GM18520 (cell line): Measurements from ENCODE around the gene CFAP92.
"Not testable (repeated sequence)": the region's sequence is repeated elsewhere in the genome, so short reads cannot be mapped to it uniquely, and the experiment has no call there.

Source experiments
- ATAC-seq: cut with Tn5 transposase; IDR thresholded peaks from one replicate; pipeline ENCODE4 v1.9.1; 2021; ENCODE audit not compliant: unreplicated experiment

CFAP92 gene

DNA sequence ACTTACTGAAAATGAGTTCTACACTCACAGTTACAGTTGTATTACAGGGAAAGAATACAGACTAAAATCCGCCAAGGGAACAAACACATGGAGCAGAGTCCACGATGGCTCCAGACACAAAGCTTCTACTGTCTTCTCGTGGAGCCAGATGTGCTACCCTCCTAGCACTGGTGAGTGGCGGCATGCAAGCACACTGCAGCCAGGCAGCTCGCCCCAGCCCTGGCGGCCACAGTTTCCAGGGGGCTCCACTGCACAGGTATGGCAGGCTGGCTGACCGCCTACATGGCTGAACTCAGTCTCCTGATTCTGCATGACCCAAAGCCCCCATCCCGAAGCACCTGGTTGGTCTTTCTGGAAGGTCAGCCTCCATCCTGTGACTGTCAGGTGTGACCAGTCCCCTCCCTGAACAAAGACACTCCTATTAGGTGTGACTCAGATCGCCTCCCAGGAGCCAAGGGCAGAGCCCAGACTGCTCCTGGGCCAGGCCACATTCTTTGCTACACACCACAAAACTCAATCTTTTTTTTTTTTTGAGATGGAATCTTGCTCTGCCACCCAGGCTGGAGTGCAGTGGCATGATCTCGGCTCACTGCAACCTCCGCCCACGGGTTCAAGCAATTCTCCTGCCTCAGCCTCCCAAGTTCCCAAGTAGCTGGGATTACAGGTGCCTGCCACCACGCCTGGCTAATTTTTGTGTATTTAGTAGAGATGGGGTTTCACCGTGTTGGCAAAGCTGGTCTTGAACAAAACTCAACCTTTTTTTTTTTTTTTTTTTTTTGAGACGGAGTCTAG lies 51.5 kb downstream of the CFAP92 start:
- no peak for ATAC-seq

DNA sequence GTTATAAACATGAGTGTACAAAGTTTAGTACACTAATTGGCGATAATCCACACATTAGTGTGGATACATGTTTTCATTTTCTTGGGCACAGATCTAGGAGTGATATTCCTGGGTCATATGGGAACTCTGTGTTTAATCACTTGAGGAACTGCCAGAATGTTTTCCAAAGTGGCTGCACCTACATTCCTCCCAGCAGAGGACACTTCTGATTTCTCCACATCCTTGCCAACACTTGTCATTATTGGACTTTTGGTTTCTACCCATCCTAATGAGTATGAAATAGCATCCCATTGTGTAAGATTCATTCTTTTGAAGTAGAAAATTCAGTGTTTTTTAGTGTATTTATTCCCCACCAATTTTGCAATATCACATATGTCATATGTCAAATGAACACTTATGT lies 53.6 kb downstream of the CFAP92 start:
- ATAC-seq = no peak

DNA sequence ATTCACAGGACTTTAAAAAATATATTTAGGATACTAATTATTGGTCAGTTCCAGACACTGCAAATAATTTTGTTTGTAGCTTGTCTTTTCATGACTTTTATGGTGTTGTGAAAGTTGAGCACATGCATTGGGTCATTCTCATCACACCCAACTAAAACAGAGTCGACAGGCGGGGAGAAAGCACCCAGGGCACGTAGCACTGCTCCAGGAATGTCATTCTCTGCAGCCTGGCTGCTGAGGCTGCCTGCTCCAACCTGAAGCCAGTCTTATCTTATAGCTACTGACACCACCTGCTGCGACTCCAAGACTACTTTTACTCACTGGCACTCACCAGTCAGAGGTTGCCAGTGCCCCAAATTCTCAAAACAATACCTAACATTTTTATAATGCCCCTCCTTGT lies 57.5 kb downstream of the CFAP92 start:
- no peak for ATAC-seq

DNA sequence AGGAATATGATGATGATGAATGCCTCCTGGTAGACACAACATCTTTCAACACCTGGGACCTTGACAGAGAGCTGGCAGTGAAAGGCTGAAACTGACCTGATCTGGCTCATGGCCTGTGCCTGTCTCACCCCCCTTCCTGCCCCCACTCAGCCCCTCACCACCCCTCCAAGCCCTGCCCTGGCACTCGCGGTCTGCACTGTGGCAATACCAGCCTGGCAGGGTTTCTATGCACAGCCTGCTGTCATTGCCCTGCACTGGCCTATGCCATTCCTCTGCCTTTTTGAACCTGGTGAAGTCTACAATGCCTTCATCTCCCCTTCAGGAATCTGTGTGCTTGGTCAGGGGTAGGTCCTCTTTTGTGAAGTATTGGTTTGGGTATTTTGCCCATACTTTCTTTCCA lies 58.0 kb downstream of the CFAP92 start:
- ATAC-seq = no peak

DNA sequence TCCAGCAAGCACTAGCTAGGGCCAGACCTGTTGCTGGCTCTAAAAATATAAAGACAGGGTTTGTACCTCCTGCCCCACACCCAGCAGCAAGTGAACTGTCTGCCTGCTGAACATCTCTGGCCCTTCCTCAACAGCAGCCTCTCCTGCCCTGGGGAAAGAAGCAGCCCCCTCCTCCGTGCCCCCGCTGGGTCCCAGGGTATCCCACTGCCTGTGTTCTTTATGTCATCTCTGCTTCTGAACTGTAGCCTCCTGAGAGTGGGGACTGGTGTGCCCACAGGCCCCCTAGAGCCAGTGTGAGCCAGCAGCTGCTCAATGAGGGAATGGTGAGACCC lies 60.0 kb downstream of the CFAP92 start:
- no peak for ATAC-seq

DNA sequence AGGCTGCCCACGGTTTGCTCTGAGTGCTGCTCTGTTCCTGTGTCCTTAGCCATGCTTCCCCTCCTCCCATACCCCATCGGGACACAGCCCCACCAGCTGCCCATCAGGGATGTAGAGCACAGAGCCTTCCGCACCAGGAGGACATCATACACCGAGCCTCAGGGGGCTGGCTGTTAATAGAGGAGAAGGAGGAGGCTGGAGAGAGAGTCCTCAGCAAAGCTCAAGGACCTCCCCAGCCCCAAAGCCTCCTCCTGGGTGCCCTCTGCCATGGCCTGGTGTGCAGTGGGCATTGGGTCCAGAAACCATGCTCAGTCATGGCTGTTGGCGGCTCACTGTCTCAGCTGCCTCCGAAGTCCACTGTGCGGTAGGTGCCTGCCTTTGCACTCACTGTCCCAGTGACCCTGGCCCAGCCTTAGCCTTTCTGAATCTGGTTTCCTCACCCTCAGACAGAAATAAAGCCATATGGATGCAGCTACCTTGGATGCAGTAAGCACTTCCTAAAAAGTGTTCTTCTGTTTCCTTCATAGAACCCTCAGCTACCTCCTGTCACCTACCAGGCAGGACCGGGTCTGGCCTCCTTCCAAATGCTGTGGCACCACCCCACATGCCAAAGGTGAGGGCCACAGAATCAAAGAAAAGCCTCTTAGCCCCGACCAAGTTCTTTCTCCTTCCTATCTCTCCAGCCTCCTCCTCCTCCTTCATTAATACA lies 60.5 kb downstream of the CFAP92 start:
- ATAC-seq = no peak

DNA sequence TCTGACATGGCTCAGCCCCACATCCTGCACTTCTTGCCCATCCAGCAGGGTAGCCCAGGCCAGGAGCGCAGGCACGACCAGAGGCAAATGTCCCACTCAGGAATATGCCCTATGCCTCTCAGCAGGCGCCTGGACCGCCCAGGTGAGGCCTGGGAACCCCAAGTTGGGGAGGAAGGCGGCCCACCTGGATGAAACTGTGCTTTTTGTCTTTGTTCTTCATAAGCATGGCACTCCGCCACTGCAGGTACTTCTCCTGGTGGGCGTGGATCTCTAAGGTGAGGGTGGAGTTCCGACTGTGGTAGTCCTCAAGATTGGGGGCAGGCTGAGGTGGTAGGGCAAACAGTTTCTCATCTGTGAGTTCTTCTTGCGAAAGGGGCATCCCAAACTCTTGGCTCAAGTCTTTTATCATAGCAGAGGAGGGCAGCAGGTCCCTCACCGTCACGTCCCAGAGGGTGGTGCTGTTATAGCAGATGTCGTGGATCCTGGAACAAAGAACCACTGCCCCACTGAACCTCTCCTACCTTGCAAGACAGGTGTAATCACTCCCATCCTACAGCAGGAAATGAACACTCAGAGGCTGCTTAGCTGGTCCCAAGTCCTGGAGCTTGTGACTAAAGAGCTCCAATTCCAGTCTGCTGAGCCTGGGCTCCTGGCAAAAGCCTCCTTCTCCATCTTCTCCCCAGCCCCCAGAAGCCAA lies 61.2 kb downstream of the CFAP92 start:
- ATAC-seq = no peak

DNA sequence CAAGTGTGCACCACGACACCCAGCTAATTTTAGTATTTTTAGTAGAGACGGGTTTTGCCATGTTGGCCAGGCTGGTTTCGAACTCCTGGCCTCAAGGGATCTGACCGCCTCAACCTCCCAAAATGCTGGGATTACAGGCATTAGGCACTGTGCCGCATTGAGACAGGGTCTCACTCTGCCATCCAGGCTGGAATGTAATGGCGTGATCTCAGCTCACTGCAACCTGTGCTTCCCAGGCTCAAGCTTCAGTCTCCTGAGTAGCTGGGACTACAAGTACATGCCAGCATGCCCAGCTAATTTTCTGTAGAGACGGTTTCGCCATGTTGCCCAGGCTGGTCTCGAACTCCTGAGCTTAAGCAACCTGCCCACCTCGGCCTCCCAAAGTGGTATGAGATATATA lies 62.8 kb downstream of the CFAP92 start:
- ATAC-seq = no peak

DNA sequence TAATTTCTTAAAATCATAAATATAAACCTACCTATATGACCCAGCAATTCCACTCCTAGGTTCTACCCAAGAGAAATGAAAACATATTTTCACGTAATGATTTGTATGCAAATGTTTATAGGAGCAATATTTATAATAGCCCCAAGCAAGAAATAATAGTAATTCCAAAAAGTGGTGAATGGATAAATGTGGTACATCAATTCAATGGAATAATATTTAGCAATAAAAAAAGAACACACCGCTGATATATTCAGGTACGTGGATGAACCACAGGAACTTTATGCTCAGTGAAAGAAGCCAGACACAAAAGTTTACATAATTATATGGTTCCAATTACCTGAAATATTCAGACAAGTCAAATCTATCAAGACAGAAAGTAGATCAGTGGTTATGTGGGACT lies 64.5 kb downstream of the CFAP92 start:
- no peak for ATAC-seq

DNA sequence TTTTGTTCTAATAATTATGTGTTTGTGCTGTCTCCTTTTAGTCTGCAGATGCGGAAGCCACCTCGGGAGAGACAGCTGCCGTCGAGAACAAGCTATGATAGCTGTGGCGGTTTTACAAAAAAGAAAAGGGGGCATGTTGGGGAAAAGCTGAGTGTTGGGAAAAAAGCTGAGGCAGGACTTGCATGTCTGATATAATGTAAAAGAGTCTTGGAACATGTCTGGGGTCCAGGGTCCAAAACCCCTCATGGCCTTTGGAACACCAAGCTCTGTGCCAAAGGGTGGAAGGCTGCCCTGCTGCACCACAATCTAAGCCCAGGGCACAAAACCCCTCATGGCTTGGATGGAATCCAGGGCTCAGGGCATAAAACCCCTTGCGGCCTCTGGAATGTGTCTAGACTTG lies 69.9 kb downstream of the CFAP92 start:
- not testable (repeated sequence) for ATAC-seq

DNA sequence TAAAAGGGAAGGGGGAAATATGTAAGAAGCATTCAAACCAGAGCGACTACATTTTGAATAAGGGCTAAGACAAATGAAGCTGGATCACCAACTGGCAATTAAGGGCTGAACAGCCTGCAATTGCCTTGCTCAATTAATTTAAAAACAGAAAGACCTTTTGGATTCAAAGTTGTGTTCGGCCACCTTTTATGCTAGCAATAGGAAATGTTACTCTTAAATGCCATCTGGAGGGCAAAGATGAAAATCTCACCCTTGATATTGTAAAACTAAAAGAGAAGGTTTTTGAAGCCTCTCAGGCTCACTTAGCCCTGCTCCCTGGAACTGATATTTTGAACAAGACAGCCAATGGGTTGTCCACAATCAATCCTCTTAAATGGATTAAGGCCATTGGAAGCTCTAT lies 70.3 kb downstream of the CFAP92 start:
- ATAC-seq = no peak

DNA sequence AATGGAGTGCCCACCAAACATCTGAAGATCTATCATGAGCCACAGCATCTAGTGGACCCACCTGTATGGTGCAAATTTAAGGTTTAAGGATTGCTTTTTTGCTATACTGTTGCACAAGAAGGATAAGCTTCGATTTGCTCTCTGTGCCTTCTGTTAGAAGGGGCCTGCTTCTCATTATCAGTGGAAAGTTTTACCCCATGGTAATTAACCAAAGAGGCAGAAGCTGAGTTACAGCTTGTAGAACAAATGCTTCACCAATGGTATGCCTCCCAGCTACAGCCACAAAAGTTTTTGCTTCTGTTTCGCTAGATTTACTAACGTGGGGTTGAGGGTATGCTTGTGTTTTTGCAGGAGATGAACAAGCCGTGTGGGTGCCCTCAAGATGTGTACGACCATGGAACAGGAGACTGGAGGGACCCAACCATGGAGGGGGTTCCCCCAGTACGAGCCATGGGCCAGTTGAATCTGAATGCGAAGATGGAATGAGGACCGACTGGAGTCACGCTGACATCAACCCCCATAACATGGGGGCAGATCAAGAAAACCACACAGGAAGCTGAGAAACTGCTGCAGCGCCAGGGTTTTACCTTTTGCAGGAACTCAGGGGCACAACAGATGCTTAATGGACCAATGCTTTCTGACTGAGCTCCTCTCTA lies 70.9 kb downstream of the CFAP92 start:
- no peak for ATAC-seq

DNA sequence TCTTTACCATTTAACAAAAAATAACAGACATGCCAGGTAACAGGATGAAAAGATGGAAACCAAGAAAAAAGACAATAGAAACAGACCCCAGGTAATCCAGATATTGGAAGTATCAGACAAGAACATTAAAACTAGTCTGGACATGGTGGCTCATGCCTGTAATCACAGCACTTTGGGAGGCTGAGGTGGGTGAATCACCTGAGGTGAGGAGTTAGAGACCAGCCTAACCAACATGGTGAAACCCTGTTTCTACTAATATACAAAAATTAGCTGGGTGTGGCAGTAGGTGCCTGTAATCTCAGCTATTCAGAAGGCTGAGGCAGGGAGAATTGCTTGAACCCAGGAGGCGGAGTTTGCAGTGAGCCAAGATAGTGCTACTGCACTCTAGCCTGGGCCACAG lies 73.9 kb downstream of the CFAP92 start:
- no peak for ATAC-seq

DNA sequence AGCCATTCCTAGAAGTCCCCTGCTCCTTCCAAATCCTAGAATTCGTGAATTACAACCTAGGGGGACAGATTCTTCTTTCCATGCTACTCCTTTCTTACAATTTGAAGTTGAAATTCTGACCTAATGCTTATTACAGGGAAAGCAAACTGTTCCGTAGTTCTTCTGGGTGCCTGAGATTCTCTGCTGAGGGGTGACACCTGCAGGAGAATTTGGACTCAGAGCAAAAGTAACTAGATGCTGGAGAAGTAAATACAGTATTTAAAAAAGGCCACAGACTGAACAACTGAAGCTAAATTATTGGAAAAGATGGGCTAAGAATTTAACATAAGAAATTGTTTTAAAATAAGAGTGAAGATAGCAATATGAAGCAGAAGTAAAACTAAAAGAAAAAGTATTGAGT lies 76.6 kb downstream of the CFAP92 start:
- ATAC-seq = no peak

DNA sequence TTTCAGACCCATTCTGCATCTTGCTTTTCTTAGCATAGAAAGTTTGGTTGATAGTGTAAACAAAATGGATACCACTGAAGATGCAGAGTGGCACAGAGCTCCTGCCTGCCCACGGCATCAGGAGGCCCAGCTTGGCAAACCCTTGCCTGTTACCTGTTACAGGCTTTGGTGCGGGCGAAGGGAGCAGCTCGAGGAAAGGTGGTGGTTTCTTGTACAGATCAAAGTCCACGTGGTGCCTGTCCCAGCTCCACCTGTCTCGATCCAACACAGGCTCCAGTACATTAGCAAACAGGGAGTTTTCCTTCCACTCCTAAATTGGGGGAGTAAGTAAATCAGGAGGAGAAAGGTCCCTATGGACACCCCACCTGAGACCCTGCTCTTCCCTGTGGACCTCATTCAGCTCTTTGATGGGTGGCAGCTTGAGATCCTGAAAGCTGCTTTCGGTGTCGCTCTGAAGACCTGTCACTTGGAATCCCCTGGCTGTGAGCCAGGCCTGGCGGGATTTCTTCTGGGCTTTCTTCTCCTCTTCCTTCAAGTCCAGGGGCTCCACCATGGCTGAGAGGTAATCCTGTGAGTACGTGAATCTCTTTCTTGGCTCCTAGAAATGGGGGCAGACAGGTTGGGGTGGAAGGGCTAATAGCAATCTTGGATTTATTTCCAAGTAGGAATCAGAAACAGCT lies 78.8 kb downstream of the CFAP92 start:
- no peak for ATAC-seq

DNA sequence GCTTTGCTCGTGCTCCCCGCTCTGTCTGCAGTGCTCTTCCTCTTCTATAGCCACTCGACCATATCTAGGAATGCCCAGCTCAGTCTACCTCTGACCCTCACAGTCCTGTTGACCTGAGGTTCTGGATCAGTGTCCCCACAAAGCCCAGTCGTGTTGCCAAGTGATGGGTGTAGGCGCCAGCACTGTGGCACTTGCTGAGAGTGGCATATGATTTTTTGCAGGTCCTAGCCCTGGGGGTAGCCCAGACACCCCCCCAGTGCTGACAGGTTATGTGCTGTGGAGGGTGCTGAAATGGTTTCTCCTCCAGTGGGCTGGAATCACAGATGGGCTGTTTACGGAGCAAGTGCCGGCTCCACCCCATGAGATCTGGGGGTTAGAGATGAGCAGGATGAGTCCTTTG lies 82.0 kb downstream of the CFAP92 start:
- no peak for ATAC-seq

DNA sequence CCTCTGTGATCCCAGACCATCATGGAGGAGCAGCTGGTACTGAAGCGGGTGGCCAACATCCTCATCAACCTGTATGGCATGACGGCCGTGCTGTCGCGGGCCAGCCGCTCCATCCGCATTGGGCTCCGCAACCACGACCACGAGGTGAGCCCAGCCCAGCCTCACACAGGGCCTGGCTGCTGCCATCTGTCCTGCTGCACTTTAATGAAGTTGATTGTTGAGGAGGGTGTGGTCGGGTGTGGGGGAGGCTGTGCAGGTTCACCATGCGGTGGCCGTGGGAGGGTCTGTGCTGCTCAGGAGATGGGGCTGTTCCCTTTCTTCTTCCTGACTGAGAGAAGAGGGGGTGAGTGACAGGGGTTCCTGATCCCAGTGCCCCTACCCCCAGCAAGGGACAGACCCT lies 83.9 kb downstream of the CFAP92 start:
- no peak for ATAC-seq

DNA sequence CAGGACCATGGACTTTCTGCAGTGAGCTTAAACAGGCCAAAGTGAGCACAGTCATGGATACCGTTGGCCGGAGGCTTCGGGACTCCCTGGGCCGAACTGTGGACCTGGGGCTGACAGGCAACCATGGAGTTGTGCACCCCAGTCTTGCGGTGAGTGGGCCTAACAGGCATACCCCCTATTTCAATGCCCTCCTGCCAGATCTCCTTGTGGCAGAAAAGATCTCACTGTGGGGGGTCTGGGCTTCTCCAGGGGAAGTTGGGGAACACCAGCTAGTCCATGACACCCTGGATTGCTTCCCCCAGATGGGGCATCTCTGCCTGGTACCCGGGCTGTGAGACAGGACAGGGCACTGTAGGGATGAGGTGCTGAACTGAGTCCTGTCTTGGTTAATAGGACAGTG lies 84.9 kb downstream of the CFAP92 start:
- no peak for ATAC-seq

DNA sequence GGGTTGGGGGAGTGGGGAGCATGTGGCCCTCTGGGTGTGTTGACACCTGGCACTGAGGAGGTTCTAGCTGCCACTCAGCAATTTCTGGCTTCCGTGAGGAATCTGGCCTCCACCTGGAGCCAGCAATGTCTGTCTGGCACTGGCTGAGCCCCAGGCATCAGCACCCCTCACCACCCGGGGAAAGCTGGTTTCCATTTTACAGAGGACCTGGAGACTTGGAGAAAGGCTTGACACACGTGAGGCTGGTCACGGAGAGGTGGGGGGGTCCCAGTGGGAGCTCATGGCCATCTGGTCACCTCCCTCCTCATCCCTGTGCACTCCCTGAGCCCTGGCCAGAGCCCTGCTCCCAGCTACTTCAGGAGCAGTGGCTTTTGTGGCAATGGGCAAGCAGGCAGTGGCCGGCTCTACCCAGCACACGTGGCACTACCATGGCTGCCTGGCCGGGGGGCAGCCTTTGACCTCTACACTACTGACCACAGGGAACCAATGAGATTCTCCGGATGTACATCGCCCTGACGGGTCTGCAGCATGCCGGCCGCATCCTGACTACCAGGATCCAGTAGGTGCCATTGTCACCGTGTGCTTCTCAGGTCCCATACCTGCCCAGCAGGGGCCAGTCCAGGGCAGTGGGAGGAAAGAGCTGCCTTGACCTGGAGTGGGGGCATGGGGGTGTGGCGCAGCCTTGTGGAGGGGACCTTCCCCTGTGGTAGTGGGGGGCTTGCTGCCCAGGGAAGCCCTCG lies 86.0 kb downstream of the CFAP92 start:
- ATAC-seq = no peak

DNA sequence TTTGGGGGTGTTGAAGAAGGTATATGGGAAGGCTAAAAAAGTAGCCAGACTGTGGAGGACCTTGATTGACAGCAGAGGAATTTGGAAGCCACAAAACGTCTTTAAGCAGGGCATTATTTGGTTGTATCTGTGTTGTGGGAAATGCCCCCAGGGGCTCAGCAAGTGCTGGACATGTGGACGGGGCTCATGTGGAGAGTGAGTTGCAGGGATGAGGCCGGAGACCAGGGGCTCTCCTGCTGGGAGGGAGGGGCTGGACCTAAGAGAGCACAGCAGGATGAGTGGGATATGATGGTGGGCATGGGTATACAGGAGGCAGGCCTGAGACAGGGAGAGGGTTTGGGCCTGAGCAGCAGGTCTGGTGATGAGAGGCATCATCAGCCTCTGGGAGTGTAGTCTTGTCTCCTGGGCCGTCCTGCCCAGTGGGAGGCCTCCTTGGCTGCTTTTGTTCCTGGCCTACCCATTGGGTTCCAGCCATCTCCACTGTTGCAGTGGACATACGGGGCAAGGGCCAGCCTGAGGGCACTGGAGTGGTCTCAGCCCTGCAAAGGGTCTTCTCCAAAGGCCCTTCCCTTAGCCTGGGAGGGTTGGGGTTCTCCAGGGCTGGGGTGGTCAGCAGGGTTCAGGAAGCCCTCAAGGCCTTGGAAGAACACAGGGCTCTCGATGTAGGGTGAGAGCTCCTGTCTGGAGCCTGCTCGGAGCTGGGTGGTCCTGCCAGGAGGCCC lies 86.9 kb downstream of the CFAP92 start:
- ATAC-seq = no peak
